Mesendoderm (in vitro differentiated cells): Measurements from ENCODE around the gene ALS2CL.

Experiments used
- DNase-seq: peaks from one replicate; pipeline ENCODE4 v3.0.0; 2013
- H2AK5ac ChIP-seq: 2 replicates; pipeline ENCODE4 v1.6.1; 2013; ENCODE audit warnings: low read length, inconsistent platforms
- H2BK120ac ChIP-seq: 2 replicates; pipeline ENCODE4 v1.6.1; 2013; ENCODE audit warnings: low read depth, mild to moderate bottlenecking, low read length, moderate library complexity, mixed read lengths
- H2BK15ac ChIP-seq: replicated peaks from 2 replicates; pipeline ENCODE4 v1.6.1; 2013; ENCODE audit warnings: low read depth, mild to moderate bottlenecking, moderate library complexity
- H2BK5ac ChIP-seq: 2 replicates; pipeline ENCODE4 v1.6.1; 2013; ENCODE audit warnings: low read length, inconsistent platforms
- H3K18ac ChIP-seq: 2 replicates; pipeline ENCODE4 v1.6.1; 2013; ENCODE audit warnings: mild to moderate bottlenecking, low read length, mixed read lengths
- H3K23ac ChIP-seq: one replicate; pipeline ENCODE4 v1.6.1; 2013; ENCODE audit warnings: low read length
- H3K27ac ChIP-seq: 2 replicates; pipeline ENCODE4 v1.5.1; 2013; ENCODE audit warnings: low read depth, mild to moderate bottlenecking, inconsistent platforms, low read length, moderate library complexity
- H3K27me3 ChIP-seq: 2 replicates; pipeline ENCODE4 v1.6.1; 2013; ENCODE audit warnings: low read length, control low read depth, mild to moderate bottlenecking, inconsistent platforms; ENCODE audit not compliant: insufficient read depth, poor library complexity
- H3K36me3 ChIP-seq: 2 replicates; pipeline ENCODE4 v1.6.1; 2013; ENCODE audit warnings: low read length, inconsistent platforms; ENCODE audit not compliant: control insufficient read depth, insufficient read depth
- H3K4ac ChIP-seq: one replicate; pipeline ENCODE4 v1.6.1; 2013; ENCODE audit warnings: low read depth, mild to moderate bottlenecking, low read length, moderate library complexity
- H3K4me1 ChIP-seq: 2 replicates; pipeline ENCODE4 v1.6.1; 2013; ENCODE audit warnings: low read depth, low read length, inconsistent platforms; ENCODE audit not compliant: control insufficient read depth
- H3K4me2 ChIP-seq: 2 replicates; pipeline ENCODE4 v1.6.1; 2013; ENCODE audit warnings: low read length
- H3K4me3 ChIP-seq: 2 replicates; pipeline ENCODE4 v1.5.1; 2013; ENCODE audit warnings: mild to moderate bottlenecking, low read length
- H3K56ac ChIP-seq: one replicate; pipeline ENCODE4 v1.6.1; 2013; ENCODE audit warnings: low read length
- H3K79me1 ChIP-seq: 2 replicates; pipeline ENCODE4 v1.6.1; 2013; ENCODE audit warnings: low read length, inconsistent platforms
- H3K79me2 ChIP-seq: 2 replicates; pipeline ENCODE4 v1.6.1; 2013; ENCODE audit warnings: mild to moderate bottlenecking, low read length; ENCODE audit not compliant: control insufficient read depth, insufficient read depth
- H3K9ac ChIP-seq: 2 replicates; pipeline ENCODE4 v1.6.1; 2013; ENCODE audit warnings: low read length, inconsistent platforms
- H4K5ac ChIP-seq: one replicate; pipeline ENCODE4 v1.6.1; 2013; ENCODE audit warnings: low read length
- H4K8ac ChIP-seq: one replicate; pipeline ENCODE4 v1.6.1; 2013; ENCODE audit warnings: low read depth, mild to moderate bottlenecking, control low read depth, low read length, moderate library complexity
- WGBS: extraction: QIAGEN DNeasy Blood & Tissue Kit; methylation state at CpG from one replicate; pipeline ENCODE4 v1.1.7; 2013; ENCODE audit warnings: low lambda C conversion rate, missing lambda C conversion rate; ENCODE audit not compliant: insufficient coverage; ENCODE audit errors: extremely low coverage; 5-methylcytosine and 5-hydroxymethylcytosine counted together

The ALS2CL gene

GRCh38 chr3:46690798-46691197 lies 2.7 kb downstream of the ALS2CL start:
- DNase-seq = no peak
- Histone ChIP-seq H2BK5ac (no peak overlapping the region), H4K5ac (no peak overlapping the region), H3K27me3 (no peaks in the 10 kb centered on the region), H3K79me1 (no peaks in the 10 kb centered on the region), H2BK15ac (no peak overlapping the region), H4K8ac (no peak overlapping the region), H3K18ac (no peak overlapping the region), H3K36me3 (no peaks in the 10 kb centered on the region), H3K23ac (no peak overlapping the region), H2BK120ac (no peak overlapping the region), H3K4me3 (no peak overlapping the region), H3K4ac (no peak overlapping the region), H3K27ac (no peak overlapping the region), H3K56ac (no peak overlapping the region), H2AK5ac (no peak overlapping the region), H3K9ac (no peak overlapping the region), H3K79me2 (no peaks in the 10 kb centered on the region), H3K4me2 (no peak overlapping the region), H3K4me1 (peaks cover 3% of the 10 kb centered on the region)
- WGBS = no CpG with 5 or more reads among the region's 5 CpGs

- Histone ChIP-seq H4K5ac (no peak overlapping the region), H3K4me3 (no peak overlapping the region), H3K79me1 (no peaks in the 10 kb centered on the region), H3K23ac (no peak overlapping the region), H3K9ac (no peak overlapping the region), H2BK5ac (no peak overlapping the region), H3K56ac (no peak overlapping the region), H2AK5ac (no peak overlapping the region), H3K18ac (no peak overlapping the region), H3K27ac (no peak overlapping the region), H2BK120ac (no peak overlapping the region), H3K79me2 (no peaks in the 10 kb centered on the region), H3K4ac (no peak overlapping the region), H4K8ac (no peak overlapping the region), H3K4me1 (no peaks in the 10 kb centered on the region), H3K36me3 (no peaks in the 10 kb centered on the region), H3K4me2 (no peak overlapping the region), H2BK15ac (no peak overlapping the region), H3K27me3 (no peaks in the 10 kb centered on the region)
- WGBS = no CpG with 5 or more reads among the region's 9 CpGs
- no peak for DNase-seq
Measured at GRCh38 chr3:46685446-46685845, 8.0 kb downstream of the ALS2CL start.

- Histone ChIP-seq H3K36me3 (no peaks in the 10 kb centered on the region), H3K9ac (no peak overlapping the region), H3K79me1 (no peaks in the 10 kb centered on the region), H4K5ac (no peak overlapping the region), H3K56ac (no peak overlapping the region), H3K4ac (no peak overlapping the region), H3K27ac (no peak overlapping the region), H3K4me2 (no peak overlapping the region), H3K27me3 (no peaks in the 10 kb centered on the region), H4K8ac (no peak overlapping the region), H3K23ac (no peak overlapping the region), H3K4me3 (no peak overlapping the region), H2AK5ac (no peak overlapping the region), H3K18ac (no peak overlapping the region), H3K4me1 (no peaks in the 10 kb centered on the region), H2BK15ac (no peak overlapping the region), H2BK5ac (no peak overlapping the region), H3K79me2 (no peaks in the 10 kb centered on the region), H2BK120ac (no peak overlapping the region)
- no peak for DNase-seq
- WGBS = no CpG with 5 or more reads among the region's 2 CpGs
Measured at GRCh38 chr3:46684891-46685290, 8.6 kb downstream of the ALS2CL start.

DNA sequence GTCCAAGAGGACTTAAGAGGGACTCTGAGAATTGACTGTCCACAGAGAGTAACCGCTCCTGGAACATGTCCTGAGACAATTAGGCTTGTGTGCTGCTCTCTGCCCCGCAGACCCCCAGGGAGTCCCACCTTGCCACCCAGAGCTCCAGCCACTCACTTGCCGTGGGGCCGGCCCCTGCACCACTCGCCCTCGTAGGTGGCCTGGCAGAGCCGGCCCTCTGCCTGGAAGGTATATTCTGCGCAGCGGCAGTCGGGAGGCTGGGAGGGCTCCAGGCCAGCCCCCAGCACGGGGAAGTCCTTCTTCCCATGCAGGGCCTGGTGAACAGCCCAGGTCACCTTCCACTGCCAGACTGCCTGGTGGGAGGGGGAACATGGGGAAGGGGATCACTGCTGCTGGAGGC lies 10.5 kb downstream of the ALS2CL start:
- Histone ChIP-seq H3K36me3 (no peaks in the 10 kb centered on the region), H2BK120ac (no peak overlapping the region), H3K4me2 (no peak overlapping the region), H4K5ac (no peak overlapping the region), H3K23ac (no peak overlapping the region), H2AK5ac (no peak overlapping the region), H3K4ac (no peak overlapping the region), H2BK15ac (no peak overlapping the region), H3K4me1 (no peaks in the 10 kb centered on the region), H3K27ac (no peak overlapping the region), H3K79me1 (no peaks in the 10 kb centered on the region), H3K4me3 (no peak overlapping the region), H3K9ac (no peak overlapping the region), H3K18ac (no peak overlapping the region), H3K56ac (no peak overlapping the region), H3K79me2 (no peaks in the 10 kb centered on the region), H2BK5ac (no peak overlapping the region), H4K8ac (no peak overlapping the region), H3K27me3 (no peaks in the 10 kb centered on the region)
- no peak for DNase-seq
- no CpG with 5 or more reads among the region's 11 CpGs for WGBS

DNA sequence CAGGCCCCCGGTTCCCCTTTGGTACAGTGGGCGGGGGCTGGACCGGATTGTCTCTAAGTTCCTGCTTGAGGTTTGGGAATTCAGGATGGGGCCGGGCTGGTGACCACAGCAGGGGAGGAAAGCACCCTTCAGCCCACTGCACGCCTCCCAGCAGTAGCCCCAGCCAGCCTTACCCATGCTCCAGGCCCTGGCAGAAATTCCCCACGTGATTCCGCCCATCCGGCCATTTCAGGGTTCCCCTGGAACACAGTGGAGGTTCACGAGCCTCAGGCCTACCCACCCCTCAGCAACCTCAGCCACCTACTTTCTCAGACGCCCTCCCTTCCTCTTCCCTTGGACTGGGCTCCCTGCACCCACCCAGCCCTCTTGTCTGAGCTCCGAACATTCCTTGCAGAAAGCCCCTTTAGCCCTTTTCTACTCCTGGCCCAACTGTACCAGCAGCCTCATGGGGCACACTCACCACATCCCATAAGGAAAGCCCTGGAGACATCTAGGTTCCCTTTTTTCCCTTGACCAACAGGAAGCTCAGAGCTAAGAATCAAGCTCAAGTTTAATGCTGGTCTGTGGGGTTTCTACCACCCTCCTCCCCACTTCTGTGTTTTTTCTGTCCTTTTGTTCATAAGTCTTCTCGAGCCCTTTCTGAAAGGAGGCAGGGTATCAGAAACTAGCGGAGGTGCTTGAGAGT lies 11.5 kb downstream of the ALS2CL start:
- Histone ChIP-seq H3K27ac (no peak overlapping the region), H2BK120ac (no peak overlapping the region), H4K8ac (no peak overlapping the region), H3K9ac (no peak overlapping the region), H4K5ac (no peak overlapping the region), H3K27me3 (no peaks in the 10 kb centered on the region), H3K56ac (no peak overlapping the region), H3K79me2 (no peaks in the 10 kb centered on the region), H3K23ac (no peak overlapping the region), H3K4me1 (no peaks in the 10 kb centered on the region), H3K36me3 (no peaks in the 10 kb centered on the region), H3K4me3 (no peak overlapping the region), H2BK5ac (no peak overlapping the region), H2AK5ac (no peak overlapping the region), H3K79me1 (no peaks in the 10 kb centered on the region), H3K18ac (no peak overlapping the region), H2BK15ac (no peak overlapping the region), H3K4me2 (no peak overlapping the region), H3K4ac (no peak overlapping the region)
- WGBS = no CpG with 5 or more reads among the region's 13 CpGs
- no peak for DNase-seq

DNA sequence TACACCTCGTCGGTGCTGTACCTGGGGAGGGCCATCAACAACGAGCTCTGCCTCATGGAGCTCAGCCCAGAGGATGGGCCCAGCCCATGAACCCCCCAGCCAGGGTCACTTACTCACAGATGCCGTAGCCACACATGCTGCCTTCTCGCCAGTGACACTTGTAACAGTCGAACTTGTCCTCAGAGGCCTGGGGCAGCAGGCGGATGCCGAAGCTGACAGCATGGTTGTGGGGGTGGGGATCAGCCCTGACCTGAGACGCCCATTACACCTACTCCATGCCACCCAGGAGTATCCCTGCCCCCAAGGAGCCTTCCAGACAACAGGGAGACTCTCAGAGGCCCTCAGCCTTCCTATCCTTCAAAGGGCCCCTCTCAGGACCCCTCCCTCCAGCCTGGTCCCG lies 12.1 kb downstream of the ALS2CL start:
- no peak for DNase-seq
- H3K79me2 ChIP-seq = no peaks in the 10 kb centered on the region
- H3K36me3 ChIP-seq = no peaks in the 10 kb centered on the region
- H2AK5ac ChIP-seq = no peak overlapping the region
- H3K9ac ChIP-seq = no peak overlapping the region
- no peak overlapping the region for H3K4me2 ChIP-seq
- no CpG with 5 or more reads among the region's 10 CpGs for WGBS
- H2BK15ac ChIP-seq = no peak overlapping the region
- no peak overlapping the region for H3K27ac ChIP-seq
- H3K56ac ChIP-seq = no peak overlapping the region
- H3K18ac ChIP-seq = no peak overlapping the region
- H4K8ac ChIP-seq = no peak overlapping the region
- no peak overlapping the region for H2BK120ac ChIP-seq
- H3K4ac ChIP-seq = no peak overlapping the region
- H2BK5ac ChIP-seq = no peak overlapping the region
- no peak overlapping the region for H4K5ac ChIP-seq
- no peaks in the 10 kb centered on the region for H3K79me1 ChIP-seq
- H3K23ac ChIP-seq = no peak overlapping the region
- no peak overlapping the region for H3K4me3 ChIP-seq
- H3K27me3 ChIP-seq = no peaks in the 10 kb centered on the region
- no peaks in the 10 kb centered on the region for H3K4me1 ChIP-seq
